K562 (cell line): ENCODE data around the gene MIB2. TPM values are rescaled to one million over a fixed set of nuclear protein-coding genes. Genes with fewer than 3 reads are reported as not detected.

Experiments
- ADNP ChIP-seq: fragments of 200-800 bp; sonication (Bioruptor generic); IDR thresholded peaks from 2 replicates; pipeline ENCODE4 v1.6.1; 2016; ENCODE audit warnings: missing genetic modification characterization, missing compliant biosample characterization
- DMBX1 ChIP-seq: fragments of 250-450 bp; sonication (Bioruptor Pico); IDR thresholded peaks from 2 replicates; pipeline ENCODE4 v1.8.0; 2022; ENCODE audit warnings: inconsistent platforms, mild to moderate bottlenecking, moderate library complexity, borderline replicate concordance
- EP400 ChIP-seq: fragments of 450-650 bp; IDR thresholded peaks from 2 replicates; pipeline ENCODE4 v1.6.1; 2017; ENCODE audit warnings: antibody characterized with exemption, mild to moderate bottlenecking, moderate library complexity
- GTF2E2 ChIP-seq: fragments of 200-800 bp; sonication (Bioruptor generic); IDR thresholded peaks from 2 replicates; pipeline ENCODE4 v1.6.1; 2016; ENCODE audit warnings: missing genetic modification characterization, missing compliant biosample characterization
- KHSRP ChIP-seq: fragments of 450-650 bp; IDR thresholded peaks from 2 replicates; pipeline ENCODE4 v1.6.1; 2017
- KLF13 ChIP-seq: fragments of 450-650 bp; IDR thresholded peaks from 2 replicates; pipeline ENCODE4 v1.6.1; 2016; ENCODE audit warnings: missing genetic modification characterization, low read depth, mild to moderate bottlenecking, missing compliant biosample characterization, moderate library complexity, borderline replicate concordance
- NR2C1 ChIP-seq, 2 experiments: fragments of 450-650 bp; IDR thresholded peaks; 2 replicates each; pipeline ENCODE4 v1.6.1; 2017; ENCODE audit warnings: mild to moderate bottlenecking in 2 of 2, antibody characterized with exemption in 1 of 2, inconsistent platforms in 1 of 2, missing compliant biosample characterization in 1 of 2, missing genetic modification characterization in 1 of 2
- PML ChIP-seq: IDR thresholded peaks from 2 replicates; pipeline ENCODE4 v1.6.1; 2012; ENCODE audit warnings: low read length, inconsistent platforms
- PRMT5 ChIP-seq: sonication (generic); formaldehyde crosslinking; IDR thresholded peaks from 2 replicates; pipeline ENCODE4 v1.5.0; 2020; ENCODE audit warnings: missing genetic modification reagents
- RUNX1 ChIP-seq: sonication (generic); IDR thresholded peaks from 2 replicates; pipeline ENCODE4 v1.6.1; 2016; ENCODE audit warnings: antibody characterized with exemption, low read depth
- SIRT6 ChIP-seq: IDR thresholded peaks from one replicate; pipeline ENCODE4 v1.6.1; 2012; ENCODE audit warnings: low read depth, mild to moderate bottlenecking, control low read depth, inconsistent platforms, low read length, moderate library complexity
- SUPT5H ChIP-seq: fragments of 450-650 bp; IDR thresholded peaks from 2 replicates; pipeline ENCODE4 v1.6.1; 2016
- ZKSCAN1 ChIP-seq: fragments of 150-350 bp; IDR thresholded peaks from 2 replicates; pipeline ENCODE4 v1.6.1; 2016; ENCODE audit warnings: low read depth, low read length
- polyA plus RNA-seq, 8 experiments: library from polyadenylated mRNA; depleted of rRNA in 4 of 8; stranded (reverse) in 5 of 8; unstranded in 3 of 8; fragments of >200 nt; fragmentation: Nextera tagmentation in 2 of 8; fragmentation: Illumina TruSeq in 1 of 8; extraction: Ambion mirVana in 2 of 8; extraction: Trizol in 1 of 8; gene quantifications; 2 replicates each; pipeline versions ENCODE4 v1.2.1 to v1.2.3, GENCODE V29; 2011 to 2014; ENCODE audit warnings: inconsistent platforms in 1 of 8, missing spikeins in 1 of 8
- total RNA-seq, 7 experiments: library from RNA; depleted of rRNA in 6 of 7; stranded (reverse); fragments of >200 nt in 6 of 7; fragmentation: Illumina TruSeq in 2 of 7; extraction: Trizol in 2 of 7; gene quantifications; 2 replicates each; pipeline versions ENCODE4 v1.2.1 to v1.2.3, GENCODE V29; 2011 to 2021; ENCODE audit warnings: low replicate concordance in 1 of 7
- TF ChIP-seq, protein P1 (sequence below), 2 experiments: fragments of 200-800 bp in 1 of 2; sonication (Bioruptor generic) in 1 of 2; sonication (generic) in 1 of 2; formaldehyde crosslinking in 1 of 2; IDR thresholded peaks in 1 of 2; conservative IDR thresholded peaks in 1 of 2; 2 replicates each; pipeline versions ENCODE4 v1.5.0 to v1.6.1; 2016 to 2020; ENCODE audit warnings: missing compliant biosample characterization in 1 of 2, missing genetic modification characterization in 1 of 2, missing genetic modification reagents in 1 of 2
- TF ChIP-seq, protein P2 (sequence below): fragments of 250-450 bp; sonication (Bioruptor Pico); IDR thresholded peaks from 2 replicates; pipeline ENCODE4 v1.5.0; 2021
- TF ChIP-seq, protein P3 (sequence below): sonication (generic); formaldehyde crosslinking; IDR thresholded peaks from 2 replicates; pipeline ENCODE4 v1.8.0; 2023; ENCODE audit warnings: missing genetic modification reagents, mild to moderate bottlenecking, borderline replicate concordance
- TF ChIP-seq, protein P4 (sequence below): fragments of 450-650 bp; formaldehyde crosslinking; IDR thresholded peaks from 2 replicates; pipeline ENCODE4 v1.4.0; 2020; ENCODE audit warnings: mild to moderate bottlenecking, moderate library complexity

MIB2 gene
- total and polyA plus RNA-seq, 9 of the 15 experiments (the other 6 are each of a cell fraction or from before 2014, with no cell fraction given) = 0.04 to 17.0 (median 4.9) TPM; not detected in 1

DNA sequence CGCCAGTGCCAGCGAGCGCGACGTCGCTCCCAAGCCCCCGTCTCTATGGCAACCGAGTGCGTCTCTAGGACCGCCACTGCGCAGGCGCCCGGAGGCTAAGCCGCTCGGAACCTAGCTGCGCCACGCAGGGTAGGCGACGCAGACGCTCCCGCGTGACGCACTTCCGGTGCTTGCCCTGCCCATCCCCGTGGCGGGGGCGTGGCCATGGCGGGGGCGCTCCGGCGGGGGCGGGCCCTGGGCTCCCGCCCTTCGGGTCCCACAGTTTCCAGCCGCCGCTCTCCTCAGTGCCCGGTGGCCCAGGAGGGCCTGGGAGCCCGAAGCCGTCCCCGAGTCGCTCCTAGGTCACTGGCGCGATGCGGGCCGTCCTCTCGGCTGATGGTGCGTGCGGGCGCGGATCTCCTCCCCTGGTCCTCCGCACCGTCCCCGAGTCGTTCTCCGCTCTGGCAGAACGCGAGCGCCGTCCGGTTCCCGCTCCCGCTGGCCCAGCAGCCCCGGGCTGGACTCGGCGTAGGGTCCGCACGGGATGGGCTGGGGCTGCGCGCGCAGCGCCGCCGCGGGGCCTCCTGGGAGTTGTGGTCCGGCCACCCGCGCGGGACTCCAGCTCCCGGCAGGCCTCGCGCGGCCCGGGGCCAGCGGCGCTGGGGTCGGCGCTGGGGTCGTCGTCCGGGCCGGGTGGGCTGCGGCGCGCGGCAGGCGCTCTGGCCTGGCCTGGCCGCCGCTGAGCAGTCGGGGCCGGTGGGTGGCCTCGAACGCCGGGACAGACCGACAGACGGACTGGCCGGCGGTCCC lies at the start of gene MIB2 (continued):
- peak; percentile 42; the same call in 1 of the 2 replicates for TF ChIP-seq GTF2E2 (tag)
- TF ChIP-seq, protein P1, sequence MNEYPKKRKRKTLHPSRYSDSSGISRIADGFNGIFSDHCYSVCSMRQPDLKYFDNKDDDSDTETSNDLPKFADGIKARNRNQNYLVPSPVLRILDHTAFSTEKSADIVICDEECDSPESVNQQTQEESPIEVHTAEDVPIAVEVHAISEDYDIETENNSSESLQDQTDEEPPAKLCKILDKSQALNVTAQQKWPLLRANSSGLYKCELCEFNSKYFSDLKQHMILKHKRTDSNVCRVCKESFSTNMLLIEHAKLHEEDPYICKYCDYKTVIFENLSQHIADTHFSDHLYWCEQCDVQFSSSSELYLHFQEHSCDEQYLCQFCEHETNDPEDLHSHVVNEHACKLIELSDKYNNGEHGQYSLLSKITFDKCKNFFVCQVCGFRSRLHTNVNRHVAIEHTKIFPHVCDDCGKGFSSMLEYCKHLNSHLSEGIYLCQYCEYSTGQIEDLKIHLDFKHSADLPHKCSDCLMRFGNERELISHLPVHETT (CRISPR knock-in tag; conservative IDR thresholded peaks at IDR 0.05 in 1 of 2, IDR thresholded peaks at IDR 0.05 in 1 of 2) = peak in 1 of 2 experiments; percentile 89; a peak in 2 of 4 replicates
- TF ChIP-seq PRMT5 (CRISPR knock-in tag) = no peak
- peak; percentile 62; the same call in 1 of the 2 replicates for TF ChIP-seq RUNX1
- TF ChIP-seq ADNP (tag) = no peak
- peak; percentile 99 for TF ChIP-seq SUPT5H
- no peak for TF ChIP-seq NR2C1 (IDR thresholded peaks at IDR 0.05)
- TF ChIP-seq NR2C1 (tag; IDR thresholded peaks at IDR 0.05) = no peak
- no peak for TF ChIP-seq SIRT6
- TF ChIP-seq ZKSCAN1 = peak; percentile 64
- TF ChIP-seq, protein P2, sequence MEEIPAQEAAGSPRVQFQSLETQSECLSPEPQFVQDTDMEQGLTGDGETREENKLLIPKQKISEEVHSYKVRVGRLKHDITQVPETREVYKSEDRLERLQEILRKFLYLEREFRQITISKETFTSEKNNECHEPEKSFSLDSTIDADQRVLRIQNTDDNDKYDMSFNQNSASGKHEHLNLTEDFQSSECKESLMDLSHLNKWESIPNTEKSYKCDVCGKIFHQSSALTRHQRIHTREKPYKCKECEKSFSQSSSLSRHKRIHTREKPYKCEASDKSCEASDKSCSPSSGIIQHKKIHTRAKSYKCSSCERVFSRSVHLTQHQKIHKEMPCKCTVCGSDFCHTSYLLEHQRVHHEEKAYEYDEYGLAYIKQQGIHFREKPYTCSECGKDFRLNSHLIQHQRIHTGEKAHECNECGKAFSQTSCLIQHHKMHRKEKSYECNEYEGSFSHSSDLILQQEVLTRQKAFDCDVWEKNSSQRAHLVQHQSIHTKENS (CRISPR knock-in tag) = no peak
- peak; percentile 94; the same call in 1 of the 2 replicates for TF ChIP-seq EP400
- TF ChIP-seq KHSRP = peak; percentile 87
- TF ChIP-seq, protein P3, sequence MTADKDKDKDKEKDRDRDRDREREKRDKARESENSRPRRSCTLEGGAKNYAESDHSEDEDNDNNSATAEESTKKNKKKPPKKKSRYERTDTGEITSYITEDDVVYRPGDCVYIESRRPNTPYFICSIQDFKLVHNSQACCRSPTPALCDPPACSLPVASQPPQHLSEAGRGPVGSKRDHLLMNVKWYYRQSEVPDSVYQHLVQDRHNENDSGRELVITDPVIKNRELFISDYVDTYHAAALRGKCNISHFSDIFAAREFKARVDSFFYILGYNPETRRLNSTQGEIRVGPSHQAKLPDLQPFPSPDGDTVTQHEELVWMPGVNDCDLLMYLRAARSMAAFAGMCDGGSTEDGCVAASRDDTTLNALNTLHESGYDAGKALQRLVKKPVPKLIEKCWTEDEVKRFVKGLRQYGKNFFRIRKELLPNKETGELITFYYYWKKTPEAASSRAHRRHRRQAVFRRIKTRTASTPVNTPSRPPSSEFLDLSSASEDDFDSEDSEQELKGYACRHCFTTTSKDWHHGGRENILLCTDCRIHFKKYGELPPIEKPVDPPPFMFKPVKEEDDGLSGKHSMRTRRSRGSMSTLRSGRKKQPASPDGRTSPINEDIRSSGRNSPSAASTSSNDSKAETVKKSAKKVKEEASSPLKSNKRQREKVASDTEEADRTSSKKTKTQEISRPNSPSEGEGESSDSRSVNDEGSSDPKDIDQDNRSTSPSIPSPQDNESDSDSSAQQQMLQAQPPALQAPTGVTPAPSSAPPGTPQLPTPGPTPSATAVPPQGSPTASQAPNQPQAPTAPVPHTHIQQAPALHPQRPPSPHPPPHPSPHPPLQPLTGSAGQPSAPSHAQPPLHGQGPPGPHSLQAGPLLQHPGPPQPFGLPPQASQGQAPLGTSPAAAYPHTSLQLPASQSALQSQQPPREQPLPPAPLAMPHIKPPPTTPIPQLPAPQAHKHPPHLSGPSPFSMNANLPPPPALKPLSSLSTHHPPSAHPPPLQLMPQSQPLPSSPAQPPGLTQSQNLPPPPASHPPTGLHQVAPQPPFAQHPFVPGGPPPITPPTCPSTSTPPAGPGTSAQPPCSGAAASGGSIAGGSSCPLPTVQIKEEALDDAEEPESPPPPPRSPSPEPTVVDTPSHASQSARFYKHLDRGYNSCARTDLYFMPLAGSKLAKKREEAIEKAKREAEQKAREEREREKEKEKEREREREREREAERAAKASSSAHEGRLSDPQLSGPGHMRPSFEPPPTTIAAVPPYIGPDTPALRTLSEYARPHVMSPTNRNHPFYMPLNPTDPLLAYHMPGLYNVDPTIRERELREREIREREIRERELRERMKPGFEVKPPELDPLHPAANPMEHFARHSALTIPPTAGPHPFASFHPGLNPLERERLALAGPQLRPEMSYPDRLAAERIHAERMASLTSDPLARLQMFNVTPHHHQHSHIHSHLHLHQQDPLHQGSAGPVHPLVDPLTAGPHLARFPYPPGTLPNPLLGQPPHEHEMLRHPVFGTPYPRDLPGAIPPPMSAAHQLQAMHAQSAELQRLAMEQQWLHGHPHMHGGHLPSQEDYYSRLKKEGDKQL = no peak
- TF ChIP-seq, protein P4, sequence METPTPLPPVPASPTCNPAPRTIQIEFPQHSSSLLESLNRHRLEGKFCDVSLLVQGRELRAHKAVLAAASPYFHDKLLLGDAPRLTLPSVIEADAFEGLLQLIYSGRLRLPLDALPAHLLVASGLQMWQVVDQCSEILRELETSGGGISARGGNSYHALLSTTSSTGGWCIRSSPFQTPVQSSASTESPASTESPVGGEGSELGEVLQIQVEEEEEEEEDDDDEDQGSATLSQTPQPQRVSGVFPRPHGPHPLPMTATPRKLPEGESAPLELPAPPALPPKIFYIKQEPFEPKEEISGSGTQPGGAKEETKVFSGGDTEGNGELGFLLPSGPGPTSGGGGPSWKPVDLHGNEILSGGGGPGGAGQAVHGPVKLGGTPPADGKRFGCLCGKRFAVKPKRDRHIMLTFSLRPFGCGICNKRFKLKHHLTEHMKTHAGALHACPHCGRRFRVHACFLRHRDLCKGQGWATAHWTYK (CRISPR knock-in tag) = peak; percentile 12; the same call in 1 of the 2 replicates
- peak; percentile 53; the same call in 1 of the 2 replicates for TF ChIP-seq KLF13
- TF ChIP-seq PML = peak; percentile 86
- TF ChIP-seq DMBX1 (CRISPR knock-in tag) = no peak
